Cardiac muscle cell (in vitro differentiated cells and primary cell): ENCODE results near the gene UTS2B. TPM values are rescaled to one million over a fixed set of nuclear protein-coding genes. Genes with fewer than 3 reads are reported as not detected.

Experiments used
- DNase-seq, 2 donors: peaks; one replicate each; pipeline versions ENCODE4 v3.0.0 to v3.0.0-alpha.2; 2010 to 2017; ENCODE audit warnings: low read depth in 1 of 2, low spot score in 1 of 2
- H3K27ac ChIP-seq: fragments of 200-600 bp; sonication (generic); 2 replicates; pipeline ENCODE4 v1.5.1; 2016
- H3K27me3 ChIP-seq: fragments of 200-600 bp; sonication (generic); 2 replicates; pipeline ENCODE4 v1.6.0; 2016; ENCODE audit warnings: control low read depth
- H3K36me3 ChIP-seq: fragments of 200-600 bp; sonication (generic); 2 replicates; pipeline ENCODE4 v1.5.1; 2016; ENCODE audit warnings: control low read depth
- H3K4me1 ChIP-seq: fragments of 200-600 bp; sonication (generic); 2 replicates; pipeline ENCODE4 v1.8.1; 2017; ENCODE audit warnings: low read depth, mild to moderate bottlenecking, mixed run types
- H3K4me3 ChIP-seq: fragments of 200-600 bp; sonication (generic); 2 replicates; pipeline ENCODE4 v1.5.1; 2016; ENCODE audit warnings: mild to moderate bottlenecking
- H3K9me3 ChIP-seq: fragments of 200-600 bp; sonication (generic); 2 replicates; pipeline ENCODE4 v1.5.1; 2017; ENCODE audit warnings: low read depth, mild to moderate bottlenecking, control low read depth
- polyA plus RNA-seq: library from polyadenylated mRNA; unstranded; fragments of >200 nt; fragmentation: Nextera tagmentation; extraction: Ambion mirVana; gene quantifications from 2 replicates; pipeline ENCODE4 v1.2.1, GENCODE V29; 2016
- total RNA-seq: library from RNA; depleted of rRNA; stranded (reverse); fragments of >200 nt; gene quantifications from 2 replicates; pipeline ENCODE4 v1.2.3, GENCODE V29; 2016
- TF ChIP-seq, protein P1 (sequence below): IDR thresholded peaks from 2 replicates; pipeline ENCODE4 v1.5.1; 2012; ENCODE audit warnings: low read depth, mild to moderate bottlenecking, low read length

The UTS2B gene
- total and polyA plus RNA-seq, 2 experiments from 2014 or later, result 1.9 TPM; not detected in 1

DNA sequence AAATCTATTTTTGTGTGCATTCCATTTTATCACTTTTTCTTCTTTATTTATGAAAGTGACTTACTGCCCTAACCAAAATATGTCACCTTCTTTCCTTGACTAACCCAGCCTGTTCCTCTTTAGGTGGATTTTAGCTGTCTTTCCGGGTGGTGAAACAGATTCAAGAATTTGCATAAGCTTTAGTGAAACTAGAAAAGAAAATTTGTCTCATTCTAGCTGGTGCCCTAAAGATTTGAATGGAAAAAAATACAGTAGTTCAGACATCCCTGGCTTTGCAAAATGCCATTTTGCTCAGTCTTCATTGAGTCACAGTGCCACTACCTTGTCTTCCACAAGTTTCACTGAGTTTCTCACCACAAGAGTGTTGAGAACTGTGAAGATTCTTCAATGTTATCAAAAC lies 29.3 kb downstream of the UTS2B start:
- Histone ChIP-seq H3K36me3 (no peaks in the 10 kb centered on the region), H3K4me3 (no peak overlapping the region), H3K27me3 (no peaks in the 10 kb centered on the region), H3K9me3 (no peaks in the 10 kb centered on the region), H3K4me1 (no peaks in the 10 kb centered on the region), H3K27ac (no peak overlapping the region)
- TF ChIP-seq, protein P1, sequence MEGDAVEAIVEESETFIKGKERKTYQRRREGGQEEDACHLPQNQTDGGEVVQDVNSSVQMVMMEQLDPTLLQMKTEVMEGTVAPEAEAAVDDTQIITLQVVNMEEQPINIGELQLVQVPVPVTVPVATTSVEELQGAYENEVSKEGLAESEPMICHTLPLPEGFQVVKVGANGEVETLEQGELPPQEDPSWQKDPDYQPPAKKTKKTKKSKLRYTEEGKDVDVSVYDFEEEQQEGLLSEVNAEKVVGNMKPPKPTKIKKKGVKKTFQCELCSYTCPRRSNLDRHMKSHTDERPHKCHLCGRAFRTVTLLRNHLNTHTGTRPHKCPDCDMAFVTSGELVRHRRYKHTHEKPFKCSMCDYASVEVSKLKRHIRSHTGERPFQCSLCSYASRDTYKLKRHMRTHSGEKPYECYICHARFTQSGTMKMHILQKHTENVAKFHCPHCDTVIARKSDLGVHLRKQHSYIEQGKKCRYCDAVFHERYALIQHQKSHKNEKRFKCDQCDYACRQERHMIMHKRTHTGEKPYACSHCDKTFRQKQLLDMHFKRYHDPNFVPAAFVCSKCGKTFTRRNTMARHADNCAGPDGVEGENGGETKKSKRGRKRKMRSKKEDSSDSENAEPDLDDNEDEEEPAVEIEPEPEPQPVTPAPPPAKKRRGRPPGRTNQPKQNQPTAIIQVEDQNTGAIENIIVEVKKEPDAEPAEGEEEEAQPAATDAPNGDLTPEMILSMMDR, result no peak
- DNase-seq, result no peak

DNA sequence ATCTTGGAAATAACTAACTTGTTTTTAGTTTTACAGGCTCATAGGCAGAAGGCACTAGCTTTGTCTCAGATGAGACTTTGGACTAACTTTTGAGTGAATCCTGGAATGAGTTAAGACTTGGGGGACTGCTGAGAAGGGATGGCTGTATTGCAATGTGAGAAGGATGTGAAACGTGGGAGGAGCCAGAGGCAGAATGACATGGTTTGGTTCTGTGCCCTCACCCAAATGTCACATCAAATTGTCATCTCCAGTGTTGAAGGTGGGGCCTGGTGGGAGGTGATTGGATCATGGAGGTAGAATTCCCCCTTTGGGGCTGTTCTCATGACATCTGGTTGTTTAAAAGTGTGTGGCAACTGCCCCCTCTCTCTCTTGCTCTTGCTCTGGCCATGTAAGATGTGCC lies 29.9 kb downstream of the UTS2B start:
- Histone ChIP-seq H3K36me3 (no peaks in the 10 kb centered on the region), H3K27me3 (no peaks in the 10 kb centered on the region), H3K4me1 (no peaks in the 10 kb centered on the region), H3K9me3 (no peaks in the 10 kb centered on the region), H3K4me3 (no peak overlapping the region), H3K27ac (no peak overlapping the region)
- DNase-seq, result no peak
- TF ChIP-seq, protein P1, result no peak

DNA sequence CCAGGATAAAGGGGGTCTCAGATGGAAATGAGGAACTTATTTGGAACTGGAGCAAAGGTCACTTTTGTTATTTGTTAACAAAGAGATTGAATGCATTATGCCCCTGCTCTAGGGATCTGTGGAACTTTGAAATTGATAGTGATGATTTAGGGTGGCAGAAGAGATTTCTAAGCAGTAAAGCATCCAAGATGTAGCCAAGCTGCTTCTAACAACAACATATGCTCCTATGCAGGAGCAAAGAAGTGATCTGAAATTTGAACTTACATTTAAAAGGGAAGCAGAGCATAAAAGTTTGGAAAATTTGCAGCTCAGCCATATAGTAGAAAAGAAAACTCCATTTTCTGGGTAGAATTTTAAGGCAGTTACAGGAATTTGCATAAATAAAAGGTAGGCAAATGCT lies 31.5 kb downstream of the UTS2B start:
- H3K27me3 ChIP-seq, result no peaks in the 10 kb centered on the region
- TF ChIP-seq, protein P1, result no peak
- no peaks in the 10 kb centered on the region for H3K36me3 ChIP-seq
- no peak overlapping the region for H3K27ac ChIP-seq
- H3K4me3 ChIP-seq, result no peak overlapping the region
- no peaks in the 10 kb centered on the region for H3K4me1 ChIP-seq
- DNase-seq, result no peak
- no peaks in the 10 kb centered on the region for H3K9me3 ChIP-seq

DNA sequence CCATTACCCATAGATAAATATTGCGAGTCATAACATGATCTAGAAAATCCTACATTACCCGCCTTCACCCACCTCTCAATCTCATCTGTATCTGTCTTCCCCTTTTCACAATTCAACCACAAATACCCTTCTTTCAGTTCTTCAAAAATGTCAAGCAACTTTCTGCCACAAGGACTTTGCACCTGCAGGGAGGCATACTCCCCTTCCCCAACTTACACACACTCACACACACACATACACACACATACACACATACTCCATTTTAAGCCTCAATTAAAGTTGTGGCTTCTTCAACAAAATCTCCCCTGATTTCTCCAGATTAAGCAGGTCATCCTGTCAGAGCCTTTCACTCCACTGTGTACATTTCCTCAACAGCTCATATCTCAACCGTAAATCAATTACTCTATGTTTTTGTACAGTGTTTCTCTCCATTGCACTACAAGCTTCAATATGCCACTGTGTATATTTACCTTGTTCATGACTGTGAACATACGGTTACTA lies 34.2 kb downstream of the UTS2B start:
- H3K27me3 ChIP-seq, result no peaks in the 10 kb centered on the region
- TF ChIP-seq, protein P1, result no peak
- no peak for DNase-seq

DNA sequence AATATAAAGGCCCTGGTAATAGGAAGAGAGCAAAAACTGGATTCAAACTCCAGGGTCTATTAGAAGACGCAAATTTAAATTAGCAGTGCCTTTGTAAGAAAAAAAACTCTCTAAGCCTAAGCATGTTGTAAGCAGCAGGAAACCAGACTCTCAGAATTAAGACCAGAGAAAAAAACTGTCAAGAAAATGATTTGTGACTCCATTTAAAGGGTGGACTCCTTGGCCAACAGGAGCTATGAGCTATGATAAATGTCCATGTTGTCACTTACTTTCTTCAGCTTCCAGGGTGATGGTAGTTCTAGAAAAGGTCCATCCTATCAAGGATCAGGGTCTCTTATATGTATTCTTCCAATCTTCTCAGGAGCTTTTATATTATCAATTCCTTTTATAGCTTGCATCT lies 36.0 kb downstream of the UTS2B start:
- TF ChIP-seq, protein P1, result no peak
- H3K27ac ChIP-seq, result no peak overlapping the region
- no peak overlapping the region for H3K4me3 ChIP-seq
- no peaks in the 10 kb centered on the region for H3K9me3 ChIP-seq
- H3K4me1 ChIP-seq, result no peaks in the 10 kb centered on the region
- no peaks in the 10 kb centered on the region for H3K36me3 ChIP-seq
- H3K27me3 ChIP-seq, result no peaks in the 10 kb centered on the region
- DNase-seq, result no peak

More for the DNA sequence above, 34.2 kb downstream of the UTS2B start:
- no peaks in the 10 kb centered on the region for H3K9me3 ChIP-seq
- H3K27ac ChIP-seq, result no peak overlapping the region
- no peaks in the 10 kb centered on the region for H3K36me3 ChIP-seq
- no peak overlapping the region for H3K4me3 ChIP-seq
- H3K4me1 ChIP-seq, result no peaks in the 10 kb centered on the region
